GM19397 (cell line): ENCODE data around the gene TSPAN31.
A peak's percentile ranks its signal among the peaks of the same experiment; 100 is the strongest.

Experiments used
- ATAC-seq: cut with Tn5 transposase; IDR thresholded peaks from one replicate; pipeline ENCODE4 v1.9.1; 2021; ENCODE audit warnings: mild to moderate bottlenecking, moderate library complexity; ENCODE audit not compliant: unreplicated experiment

Gene TSPAN31

GRCh38 chr12:57735198-57735855 is 9.5 kb upstream of the TSPAN31 start:
- no peak for ATAC-seq

- no peak for ATAC-seq
Observed at GRCh38 chr12:57735952-57736740, 8.7 kb upstream of the TSPAN31 start.

DNA sequence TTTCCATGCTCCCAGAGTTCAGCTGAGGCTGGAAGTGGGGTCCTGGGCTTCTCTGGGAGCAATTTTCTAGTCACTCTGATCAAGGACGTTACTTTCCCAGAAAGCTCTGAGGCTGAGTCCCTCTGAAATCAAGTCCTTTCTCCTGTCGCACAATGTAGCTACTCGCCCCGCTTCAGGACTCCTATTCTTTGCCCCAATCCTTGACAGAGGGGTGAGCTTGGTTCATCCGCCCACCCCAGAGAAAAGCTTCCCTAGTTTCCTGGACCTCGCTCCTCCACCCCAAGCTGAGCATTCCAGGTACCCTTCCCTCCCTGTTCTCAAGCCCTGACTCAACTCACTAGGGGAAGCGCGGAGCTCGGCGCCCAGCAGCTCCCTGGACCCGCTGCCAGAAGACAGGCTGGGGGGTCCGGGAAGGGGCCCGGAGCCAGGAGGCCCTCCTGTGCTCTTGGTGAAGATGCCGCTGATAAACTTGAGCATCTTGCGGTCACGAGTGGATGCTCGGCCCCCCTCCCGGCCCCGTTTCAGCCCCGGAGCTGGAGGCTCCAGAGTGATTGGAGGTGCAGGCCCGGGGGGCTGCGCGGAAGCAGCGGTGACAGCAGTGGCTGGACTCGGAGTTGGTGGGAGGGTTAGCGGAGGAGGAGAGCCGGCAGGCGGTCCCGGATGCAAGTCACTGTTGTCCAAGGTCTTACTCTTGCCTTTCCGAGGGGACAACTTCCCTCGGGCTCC is 7.9 kb upstream of the TSPAN31 start:
- ATAC-seq, result no peak

GRCh38 chr12:57737467-57738460 is 7.1 kb upstream of the TSPAN31 start:
- no peak for ATAC-seq

DNA sequence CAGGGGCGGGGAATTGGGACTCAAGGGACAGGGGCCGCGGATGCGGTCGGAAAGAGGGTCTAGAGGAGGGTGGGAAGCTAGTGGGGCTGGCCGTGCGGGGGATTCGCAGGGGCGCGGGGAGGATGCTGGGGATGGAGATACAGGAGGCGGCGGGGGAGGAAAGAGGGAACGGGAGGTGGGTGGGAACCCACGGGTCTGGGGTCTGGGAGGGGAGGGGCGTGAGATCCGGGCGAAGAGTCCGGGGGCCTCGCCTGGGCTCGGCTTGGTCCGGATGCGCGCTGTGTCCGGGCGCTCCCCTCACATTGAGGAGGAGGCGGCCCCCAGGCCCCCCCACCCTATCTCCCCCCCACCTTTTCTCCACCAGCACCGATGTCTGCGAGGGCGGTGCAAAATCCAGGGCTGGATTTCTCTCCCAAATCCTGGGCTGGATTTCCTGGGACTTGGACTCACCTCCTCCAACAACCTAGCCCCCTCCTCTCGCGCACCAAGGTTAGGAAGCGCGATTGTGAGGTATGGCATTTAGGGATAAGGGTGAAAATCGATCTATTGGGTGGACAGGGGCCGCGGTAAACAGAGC is 6.1 kb upstream of the TSPAN31 start, which contains the start of gene AGAP2:
Gene AGAP2, minus strand, starts transcription at position 82 of the 577 bp plus-strand sequence. CDS start 496 bp downstream, outside the sequence.
- ATAC-seq, result no peak

DNA sequence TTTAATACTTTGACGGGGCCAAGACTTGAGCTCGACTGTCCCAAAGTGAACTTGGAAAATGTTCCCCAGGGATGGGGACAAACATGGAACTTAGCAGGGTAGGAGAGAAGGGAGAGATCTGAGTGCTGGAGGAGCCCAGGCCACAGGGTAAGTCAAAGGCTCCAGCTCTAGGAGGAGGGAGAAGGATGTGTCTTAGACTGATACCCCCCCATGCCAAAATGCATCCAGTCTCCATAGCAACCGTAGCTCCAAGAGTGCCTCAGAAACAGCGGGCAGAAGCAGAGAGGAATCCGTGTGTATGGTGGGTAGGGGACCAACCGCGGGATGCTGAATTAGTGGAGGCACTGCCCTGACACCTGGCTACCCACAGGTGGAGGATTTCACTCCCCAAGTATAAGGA is 5.5 kb upstream of the TSPAN31 start:
- no peak for ATAC-seq

DNA sequence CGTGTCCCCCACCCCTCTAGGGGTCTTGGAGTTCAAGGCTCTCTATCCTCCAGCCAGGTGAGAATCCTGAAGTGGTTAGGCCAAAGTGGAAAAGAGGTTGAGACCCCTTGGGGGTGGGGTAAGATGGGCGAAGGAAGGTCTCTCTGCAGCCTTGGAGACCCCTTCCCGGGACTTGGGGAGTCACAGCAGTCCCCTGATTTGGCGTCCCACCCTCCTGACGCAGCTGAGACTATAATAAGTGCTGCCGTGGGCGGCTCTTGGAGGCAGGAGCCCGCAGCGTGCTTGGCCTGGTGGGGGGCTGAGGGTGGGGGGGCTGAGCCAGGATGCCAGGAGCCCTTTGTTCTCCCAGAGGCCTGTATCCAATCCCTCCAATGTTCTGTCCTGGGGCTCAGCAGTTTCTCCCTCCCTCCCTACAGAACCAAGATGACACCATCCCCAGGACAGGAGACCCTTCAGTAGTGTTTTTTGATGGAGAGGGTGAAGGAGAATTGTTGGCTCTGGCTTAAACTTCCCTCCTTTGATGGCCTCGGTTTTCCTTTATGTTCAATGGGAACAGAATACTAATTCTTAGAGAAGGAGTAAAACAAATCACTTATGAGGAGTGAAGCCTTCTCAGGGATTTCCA is 4.8 kb upstream of the TSPAN31 start:
- ATAC-seq, result no peak

DNA sequence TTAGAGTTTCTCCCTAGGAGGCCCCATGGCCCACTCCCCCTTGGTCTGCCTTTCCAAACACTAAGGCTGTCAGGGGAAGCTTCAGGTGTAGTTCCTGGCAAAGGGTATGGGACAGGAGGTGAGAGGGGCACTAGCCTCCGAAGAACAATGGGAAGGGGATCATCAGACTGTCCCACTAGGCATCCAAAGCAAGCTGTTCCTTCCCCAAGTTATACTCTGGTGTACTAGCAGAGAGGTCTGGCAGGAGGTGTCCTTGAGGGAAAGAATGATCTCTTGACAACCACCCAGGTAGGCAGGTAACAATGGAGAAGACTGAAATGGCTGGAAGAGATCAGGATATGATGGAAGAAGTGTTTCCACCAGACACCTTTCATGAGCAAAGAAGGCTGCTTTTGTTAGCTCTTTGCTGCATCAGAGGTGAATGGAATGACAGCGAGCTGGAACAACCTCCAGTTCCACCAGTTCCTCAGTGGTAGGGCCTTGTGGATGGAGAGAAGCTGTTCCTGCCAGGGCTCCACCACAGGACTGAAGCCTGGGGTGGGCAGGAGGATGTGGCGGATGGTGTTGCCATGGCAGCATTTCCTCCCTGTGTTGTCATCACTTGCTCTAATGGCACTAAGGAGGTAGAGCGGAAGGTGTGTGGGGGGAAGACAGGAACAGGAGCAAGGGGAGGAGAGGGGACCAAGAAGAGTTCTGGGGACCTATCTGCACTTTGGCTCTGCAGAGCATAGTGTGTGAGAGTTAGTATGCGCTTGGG is 4.0 kb upstream of the TSPAN31 start:
- peak; percentile 52 for ATAC-seq

- ATAC-seq, result no peak
Observed at GRCh38 chr12:57741413-57741789, 3.4 kb upstream of the TSPAN31 start.

DNA sequence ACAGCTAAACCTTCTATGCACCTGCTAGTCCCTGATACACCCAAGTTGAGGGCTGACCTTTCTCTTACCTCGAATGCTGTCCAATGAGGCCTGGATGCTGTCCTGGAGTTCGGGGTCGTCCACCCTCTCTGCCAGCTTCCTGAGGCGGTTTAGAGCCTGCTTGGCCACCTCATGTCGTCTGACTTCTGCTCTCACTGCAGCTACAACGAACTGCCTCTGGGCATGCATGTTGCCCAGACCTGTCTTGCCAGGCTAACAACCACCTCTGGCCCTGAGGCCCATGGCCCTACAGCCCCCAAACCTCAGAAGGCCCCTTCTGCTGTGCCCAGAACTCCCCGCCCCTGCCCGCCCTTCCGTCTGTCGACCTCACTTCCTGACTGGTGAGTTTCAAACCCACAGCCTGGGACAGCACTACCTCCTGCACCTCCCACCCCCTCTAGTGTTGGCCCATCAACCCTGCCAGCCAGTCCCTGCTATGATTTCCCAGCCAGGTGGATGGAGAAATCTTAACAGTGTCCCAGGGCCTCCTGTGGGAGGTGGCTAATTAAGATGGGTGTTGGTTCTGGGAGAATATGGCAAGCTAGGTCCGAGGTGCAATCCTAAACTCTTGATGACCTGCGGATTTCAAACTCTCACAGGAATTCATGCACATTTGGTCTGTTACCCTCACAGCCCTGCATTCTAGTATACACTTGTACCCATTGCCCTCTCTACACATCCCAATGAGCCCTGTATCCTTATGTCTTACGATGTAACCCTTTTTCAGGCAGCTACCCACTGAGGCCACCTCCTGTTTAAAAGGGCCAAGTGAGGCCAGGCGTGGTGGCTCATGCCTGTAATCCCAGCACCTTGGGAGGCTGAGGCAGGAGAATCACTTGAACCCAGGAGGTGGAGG is 2.7 kb upstream of the TSPAN31 start:
- ATAC-seq, result peak; percentile 42

DNA sequence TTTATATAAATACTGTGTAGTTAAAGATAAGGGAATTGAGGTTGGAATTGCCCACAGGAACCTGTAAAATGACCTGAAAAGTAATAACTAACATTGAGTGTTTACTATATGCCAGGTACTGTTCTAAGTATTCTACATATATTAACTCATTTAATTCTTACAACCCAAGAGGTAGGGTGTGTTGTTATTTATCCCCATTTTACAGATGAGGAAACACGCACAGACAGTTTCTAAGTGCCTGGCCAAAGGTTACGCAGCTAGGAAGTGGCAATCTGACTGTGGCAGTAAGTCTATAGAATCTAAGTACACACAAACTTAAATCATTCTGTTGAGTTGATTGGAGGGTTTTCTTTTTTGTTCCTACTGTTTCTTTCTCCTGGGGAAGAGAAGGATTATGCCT is 1.1 kb upstream of the TSPAN31 start:
- no peak for ATAC-seq

- ATAC-seq, result peak; percentile 32
Observed at GRCh38 chr12:57744194-57744776, 554 bp upstream of the TSPAN31 start.

DNA sequence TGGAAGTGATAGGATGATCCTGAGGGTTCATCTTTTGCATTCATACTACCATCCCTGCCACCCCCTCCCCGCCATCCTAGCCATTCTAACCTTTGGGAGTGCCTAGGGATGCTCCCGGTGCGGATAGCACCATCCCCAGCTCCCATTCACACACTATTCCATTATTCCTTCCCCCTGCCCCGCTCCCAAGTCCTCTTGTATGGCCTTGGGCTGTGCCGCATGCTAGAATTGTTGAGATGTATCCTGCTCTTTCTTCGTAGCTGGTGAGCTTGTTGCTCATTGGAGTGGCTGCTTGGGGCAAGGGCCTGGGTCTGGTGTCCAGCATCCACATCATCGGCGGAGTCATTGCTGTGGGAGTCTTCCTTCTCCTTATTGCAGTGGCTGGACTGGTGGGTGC is 644 bp downstream of the TSPAN31 start:
- no peak for ATAC-seq

DNA sequence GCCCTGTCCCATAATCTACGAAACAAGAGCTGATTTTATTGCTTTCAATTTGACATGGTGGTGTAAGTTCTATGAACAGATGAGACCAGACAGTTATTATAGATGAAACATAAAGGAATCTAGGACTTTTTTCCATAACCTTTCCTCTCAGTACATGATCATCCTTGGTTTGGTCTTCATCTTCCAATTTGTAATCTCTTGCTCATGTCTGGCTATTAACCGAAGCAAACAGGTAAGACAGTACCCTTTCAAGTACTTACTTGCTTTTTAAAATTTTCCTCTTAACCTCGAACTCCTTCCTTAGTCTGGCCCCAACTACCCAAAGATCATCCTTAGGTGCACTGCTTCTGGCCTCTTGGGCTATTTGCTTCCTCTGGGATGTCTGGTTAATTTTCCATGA is 1.2 kb downstream of the TSPAN31 start:
- no peak for ATAC-seq

DNA sequence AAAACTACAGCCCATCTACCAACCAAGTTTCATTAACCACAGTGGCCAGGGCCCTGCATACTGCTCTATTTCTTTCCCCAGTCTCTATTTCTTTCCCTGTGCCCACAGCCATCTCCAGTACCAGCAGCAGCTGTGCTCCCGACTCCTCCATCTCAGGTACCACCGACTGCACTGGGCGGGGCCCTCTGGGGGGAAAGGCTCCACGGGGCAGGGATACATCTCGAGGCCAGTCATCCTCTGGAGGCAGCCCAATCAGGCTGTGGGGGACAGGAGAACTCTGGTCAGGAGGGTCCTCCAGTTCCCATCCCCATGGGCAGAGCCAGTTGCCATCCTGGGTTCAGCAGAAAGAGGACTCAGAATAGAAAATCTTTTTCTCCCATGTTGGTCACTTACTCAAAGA is 4.2 kb downstream of the TSPAN31 start:
- no peak for ATAC-seq

GRCh38 chr12:57750561-57751431 is 6.0 kb downstream of the TSPAN31 start:
- no peak for ATAC-seq

DNA sequence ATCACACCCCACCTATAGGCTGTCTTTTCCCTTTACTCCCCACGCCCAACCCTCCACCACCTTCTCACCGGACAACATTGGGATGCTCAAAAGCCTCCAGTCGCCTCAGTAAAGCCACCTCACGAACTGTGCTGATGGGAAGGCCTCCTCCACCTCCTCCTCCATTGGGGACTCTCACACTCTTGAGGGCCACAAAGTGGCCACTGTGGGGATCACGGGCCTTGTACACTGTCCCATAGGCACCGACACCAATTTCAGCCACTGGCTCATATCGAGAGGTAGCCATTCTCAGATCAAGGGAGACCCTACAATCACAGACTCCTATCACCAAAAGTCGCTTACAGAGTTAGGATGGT is 6.6 kb downstream of the TSPAN31 start:
- ATAC-seq, result no peak
